Astrocyte of the cerebellum (primary cell): Measurements from ENCODE around the gene CASP3.

Source experiments
- DNase-seq: peaks from one replicate; pipeline ENCODE4 v3.0.0-alpha.2; 2011; ENCODE audit warnings: low read depth
- H3K4me3 ChIP-seq: 2 replicates; pipeline ENCODE4 v1.5.1; 2011; ENCODE audit warnings: mild to moderate bottlenecking, low read depth, low read length, moderate library complexity
- CTCF ChIP-seq: IDR thresholded peaks from 2 replicates; pipeline ENCODE4 v1.5.1; 2012; ENCODE audit warnings: low read length, low read depth, moderate library complexity, mild to moderate bottlenecking; ENCODE audit errors: missing control alignments
- in situ Hi-C: cut with HindIII; loops from 2 replicates; pipeline ENCODE4 v1.10.0; 2017; ENCODE audit warnings: low sequenced_read_pairs

Gene CASP3

GRCh38 chr4:184688447-184688846 is 39.2 kb upstream of the CASP3 start:
- no peak for TF ChIP-seq CTCF
- H3K4me3 ChIP-seq, result no peak overlapping the region
- in situ Hi-C loops, result no loop called here
- peak; percentile 82 for DNase-seq

- no peak overlapping the region for H3K4me3 ChIP-seq
- TF ChIP-seq CTCF, result no peak
- in situ Hi-C loops, result no loop called here
- no peak for DNase-seq
Measured at GRCh38 chr4:184688005-184688404, 38.8 kb upstream of the CASP3 start.

DNA sequence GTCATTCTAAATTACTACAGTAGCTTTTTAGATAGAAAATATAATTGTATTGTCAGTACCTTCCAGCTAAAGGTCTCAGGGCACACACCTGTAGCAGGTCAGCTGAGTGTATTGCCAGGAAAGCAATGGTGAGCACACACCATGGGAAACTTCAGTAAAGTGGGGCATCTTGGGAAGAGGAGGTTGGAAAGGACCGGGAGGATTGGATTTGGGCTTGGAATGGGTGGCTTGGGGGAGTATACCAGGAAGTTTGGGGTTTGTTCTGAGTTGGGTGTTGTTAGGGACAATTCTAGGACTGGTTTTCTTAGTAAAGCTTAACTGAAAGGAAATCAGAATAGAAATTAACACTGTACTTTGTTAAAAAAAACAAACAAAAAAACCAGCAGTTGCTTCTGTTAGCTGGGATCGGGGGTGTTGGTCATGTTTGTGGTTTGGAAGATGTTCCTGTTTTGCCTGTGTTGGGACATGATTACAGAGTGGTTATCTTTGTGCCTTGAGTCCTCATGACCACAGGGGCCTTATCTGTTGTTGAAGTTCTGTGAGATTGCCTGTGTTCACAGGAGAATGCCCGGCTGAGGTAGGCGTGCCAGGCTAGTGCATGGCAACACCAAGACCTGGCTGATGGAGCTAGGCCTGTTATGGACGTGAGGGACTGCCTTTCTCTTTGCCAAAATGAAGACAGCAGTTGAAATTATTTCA is 35.4 kb upstream of the CASP3 start:
- TF ChIP-seq CTCF, result no peak
- H3K4me3 ChIP-seq, result no peak overlapping the region
- in situ Hi-C loops, result no loop called here
- DNase-seq, result no peak

- in situ Hi-C loops, result no loop called here
- DNase-seq, result no peak
- no peak overlapping the region for H3K4me3 ChIP-seq
- TF ChIP-seq CTCF, result no peak
Measured at GRCh38 chr4:184681916-184682315, 32.7 kb upstream of the CASP3 start.

DNA sequence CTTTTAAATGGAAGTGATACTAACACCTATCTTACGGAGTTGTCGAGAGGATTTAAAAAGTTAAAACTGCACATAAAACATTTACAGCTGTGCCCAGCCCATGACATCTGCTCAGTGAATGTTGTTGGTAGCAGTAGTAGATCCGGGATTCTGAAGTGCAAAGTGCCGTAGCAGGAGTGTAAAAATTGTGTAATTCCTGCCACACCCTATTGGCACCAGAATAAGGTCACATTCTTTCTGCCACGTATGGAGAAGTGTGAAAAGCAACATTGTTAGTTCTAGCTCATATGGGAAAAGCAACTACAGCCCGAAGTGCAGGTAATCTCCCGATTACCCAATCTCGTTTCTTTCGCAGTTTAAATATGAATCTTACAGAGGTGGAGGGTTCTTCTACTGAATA is 31.5 kb upstream of the CASP3 start:
- no peak for DNase-seq
- TF ChIP-seq CTCF, result no peak
- no peak overlapping the region for H3K4me3 ChIP-seq
- in situ Hi-C loops, result no loop called here

- TF ChIP-seq CTCF, result no peak
- in situ Hi-C loops, result no loop called here
- no peak overlapping the region for H3K4me3 ChIP-seq
Measured at GRCh38 chr4:184675821-184676492, 26.7 kb upstream of the CASP3 start.

More at GRCh38 chr4:184675821-184676492, 26.7 kb upstream of the CASP3 start:
- DNase-seq, result no peak
